HCT116 (cell line): ENCODE results near the gene SYF2. TPM values are rescaled to one million over a fixed set of nuclear protein-coding genes. Genes with fewer than 3 reads are reported as not detected.

Experiments
- ATAC-seq: fragments of 200-7000 bp; cut with Tn5 transposase; 2 replicates; pipeline ENCODE4 v1.9.1; 2020; ENCODE audit warnings: mild to moderate bottlenecking, moderate library complexity
- BruUV-seq: library from RNA; stranded (reverse); fragments of 400-500 nt; replicated peaks from 2 replicates; lab custom pipeline; 2021; lab: Mats Ljungman, UMichigan
- CTCF ChIA-PET: fragments of 300-600 bp; sonication (Branson Sonifier 250); formaldehyde crosslinking; loops from one replicate; lab custom pipeline; 2021; ENCODE audit warnings: antibody characterized with exemption; lab: Charles Lee
- POLR2A ChIA-PET: fragments of 300-600, 350-600 bp; sonication (Branson Sonifier 250); formaldehyde crosslinking; loops from one replicate; lab custom pipeline; 2021; ENCODE audit warnings: antibody characterized with exemption; lab: Charles Lee
- RAD21 ChIA-PET, 2 experiments: fragments of 300-600 bp; sonication (Branson Sonifier 250); formaldehyde crosslinking; loops; one replicate each; lab custom pipeline; 2023; ENCODE audit warnings: low total read pairs in 2 of 2; ENCODE audit not compliant: uncharacterized antibody in 2 of 2, unreplicated experiment in 2 of 2, low non-redundant PET in 1 of 2; lab: Charles Lee
- DNase-seq: peaks from one replicate; pipeline ENCODE4 v3.0.0-alpha.2; 2010; ENCODE audit warnings: low read depth, low spot score
- H2AFZ ChIP-seq: fragments of 200-600 bp; shearing (Covaris generic), sonication (generic); 2 replicates; pipeline ENCODE4 v1.6.1; 2017; ENCODE audit warnings: low read depth, mixed run types, mixed read lengths, antibody characterized with exemption, low read length; ENCODE audit not compliant: poor library complexity, severe bottlenecking
- H3K27ac ChIP-seq: 2 replicates; pipeline ENCODE4 v1.5.1; 2012; ENCODE audit warnings: low read depth, low read length
- H3K27me3 ChIP-seq: fragments of 200-600 bp; sonication (generic); 2 replicates; pipeline ENCODE4 v1.6.1; 2016; ENCODE audit warnings: mixed run types, low read length, mixed read lengths; ENCODE audit not compliant: insufficient read depth
- H3K36me3 ChIP-seq, 2 experiments: fragments of 200-500 bp in 1 of 2; fragments of 200-600 bp in 1 of 2; sonication (Bioruptor generic) in 1 of 2; sonication (generic) in 1 of 2; 2 replicates each; pipeline versions ENCODE4 v1.5.1 to v1.6.1; 2014 to 2016; ENCODE audit warnings: low read length in 2 of 2, inconsistent platforms in 1 of 2, mixed read lengths in 1 of 2, mixed run types in 1 of 2; ENCODE audit not compliant: insufficient read depth in 2 of 2, control insufficient read depth in 1 of 2
- H3K4me1 ChIP-seq, 2 experiments: fragments of 200-600 bp in 1 of 2; sonication (generic) in 1 of 2; 2 replicates each; pipeline versions ENCODE4 v1.5.1 to v1.6.1; 2012 to 2017; ENCODE audit warnings: low read length in 2 of 2, inconsistent platforms in 1 of 2, mild to moderate bottlenecking in 1 of 2, mixed read lengths in 1 of 2, mixed run types in 1 of 2, moderate library complexity in 1 of 2; ENCODE audit not compliant: insufficient read depth in 2 of 2, control insufficient read depth in 1 of 2
- H3K4me2 ChIP-seq: fragments of 200-600 bp; sonication (generic); 2 replicates; pipeline ENCODE4 v1.6.1; 2017; ENCODE audit warnings: mixed run types, low read length, mixed read lengths
- H3K4me3 ChIP-seq, 2 experiments: fragments of 200-600 bp in 1 of 2; sonication (generic) in 1 of 2; replicated peaks in 1 of 2; 2 replicates each; pipeline ENCODE4 v1.5.1; 2011 to 2016; ENCODE audit warnings: low read length in 2 of 2, control low read depth in 1 of 2, low read depth in 1 of 2, mild to moderate bottlenecking in 1 of 2, mixed read lengths in 1 of 2, mixed run types in 1 of 2
- H3K79me2 ChIP-seq: fragments of 200-600 bp; sonication (generic); 2 replicates; pipeline ENCODE4 v1.6.1; 2017; ENCODE audit warnings: mild to moderate bottlenecking, mixed run types, low read length, moderate library complexity, mixed read lengths; ENCODE audit not compliant: insufficient read depth
- H3K9ac ChIP-seq: fragments of 200-600 bp; sonication (generic); 2 replicates; pipeline ENCODE4 v1.6.1; 2016; ENCODE audit warnings: low read length, mixed read lengths
- H3K9me2 ChIP-seq: fragments of 200-600 bp; sonication (generic), shearing (Covaris generic); 2 replicates; pipeline ENCODE4 v1.6.1; 2017; ENCODE audit warnings: mixed run types, mild to moderate bottlenecking, moderate library complexity; ENCODE audit not compliant: insufficient read depth
- H3K9me3 ChIP-seq, 2 experiments: fragments of 200-500 bp in 1 of 2; fragments of 200-600 bp in 1 of 2; sonication (Bioruptor generic) in 1 of 2; sonication (generic) in 1 of 2; 2 replicates each; pipeline ENCODE4 v1.6.1; 2014 to 2017; ENCODE audit warnings: low read length in 2 of 2, mixed read lengths in 2 of 2, inconsistent platforms in 1 of 2, low read depth in 1 of 2, mild to moderate bottlenecking in 1 of 2, mixed run types in 1 of 2, moderate library complexity in 1 of 2; ENCODE audit not compliant: control insufficient read depth in 1 of 2, insufficient read depth in 1 of 2
- H4K20me1 ChIP-seq: fragments of 200-600 bp; sonication (generic), shearing (Covaris generic); 2 replicates; pipeline ENCODE4 v1.6.1; 2017; ENCODE audit warnings: mixed run types, mild to moderate bottlenecking, moderate library complexity; ENCODE audit not compliant: insufficient read depth
- CBX3 ChIP-seq: IDR thresholded peaks from 2 replicates; pipeline ENCODE4 v1.6.1; 2012; ENCODE audit warnings: low read depth
- CEBPB ChIP-seq: IDR thresholded peaks from 2 replicates; pipeline ENCODE4 v1.6.1; 2012; ENCODE audit warnings: low read depth
- EGR1 ChIP-seq: IDR thresholded peaks from 2 replicates; pipeline ENCODE4 v1.6.1; 2012; ENCODE audit warnings: low read depth
- ELF1 ChIP-seq: IDR thresholded peaks from 2 replicates; pipeline ENCODE4 v1.6.1; 2012; ENCODE audit warnings: low read depth, borderline replicate concordance
- EZH2 ChIP-seq: fragments of 200-600 bp; sonication (generic); IDR thresholded peaks from 2 replicates; pipeline ENCODE4 v1.6.1; 2017; ENCODE audit warnings: antibody characterized with exemption, mixed run types
- EZH2phosphoT487 ChIP-seq: fragments of 200-600 bp; IDR thresholded peaks from 2 replicates; pipeline ENCODE4 v1.6.1; 2018; ENCODE audit warnings: antibody characterized with exemption, borderline replicate concordance
- FOSL1 ChIP-seq: IDR thresholded peaks from 2 replicates; pipeline ENCODE4 v1.6.1; 2012; ENCODE audit warnings: low read depth
- JUND ChIP-seq: IDR thresholded peaks from 2 replicates; pipeline ENCODE4 v1.6.1; 2012
- POLR2AphosphoS5 ChIP-seq: IDR thresholded peaks from 2 replicates; pipeline ENCODE4 v1.6.1; 2011; ENCODE audit warnings: mild to moderate bottlenecking, low read depth, low read length, moderate library complexity
- RAD21 ChIP-seq: IDR thresholded peaks from 2 replicates; pipeline ENCODE4 v1.6.1; 2012; ENCODE audit warnings: low read depth, mild to moderate bottlenecking
- ZFX ChIP-seq: fragments of 450-650 bp; IDR thresholded peaks from 2 replicates; pipeline ENCODE4 v1.6.1; 2017
- intact Hi-C: fragments of 100-400 bp; cut with micrococcal nuclease; formaldehyde crosslinking; loops from 2 replicates; pipeline ENCODE4 v1.10.0; 2022
- total RNA-seq: library from RNA; stranded (reverse); gene quantifications from one replicate; pipeline ENCODE4 v1.2.1, GENCODE V29; 2021; ENCODE audit not compliant: unreplicated experiment
- TF ChIP-seq, protein P1 (sequence below): IDR thresholded peaks from 2 replicates; pipeline ENCODE4 v1.6.1; 2012; ENCODE audit warnings: low read depth
- TF ChIP-seq, protein P2 (sequence below), 3 experiments: fragments of 200-600 bp in 1 of 3; sonication (generic) in 1 of 3; IDR thresholded peaks in 2 of 3; conservative IDR thresholded peaks in 1 of 3; 2 replicates each; pipeline ENCODE4 v1.5.1; 2012 to 2017; ENCODE audit warnings: low read depth in 2 of 3, low read length in 2 of 3, antibody characterized with exemption in 1 of 3, borderline replicate concordance in 1 of 3, control low read depth in 1 of 3, mild to moderate bottlenecking in 1 of 3, mixed read lengths in 1 of 3, mixed run types in 1 of 3, moderate library complexity in 1 of 3; ENCODE audit not compliant: insufficient read depth in 1 of 3

SYF2 gene
- total RNA-seq, 1 experiment from 2014 or later, result 40.4 TPM

DNA sequence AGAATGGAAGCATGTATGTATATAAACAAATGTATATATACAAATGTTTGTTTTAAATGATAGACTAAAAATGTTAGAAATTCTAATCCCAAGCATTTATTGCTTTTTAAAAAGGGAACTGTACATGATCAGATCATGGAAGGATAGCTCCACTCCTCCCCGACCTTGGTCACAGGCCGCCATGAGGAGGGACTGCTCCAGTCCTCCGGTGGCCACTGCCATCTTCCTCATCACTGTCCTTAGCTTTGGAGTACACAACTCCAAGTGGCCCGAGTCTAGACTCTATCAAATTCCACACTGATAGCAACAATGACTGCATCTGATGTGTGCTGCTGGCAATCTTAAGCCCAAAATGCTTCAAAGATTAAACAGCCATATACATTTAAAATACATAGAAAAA, 9.7 kb downstream of the SYF2 start:
- H3K27ac ChIP-seq, result no peak overlapping the region
- no peaks in the 10 kb centered on the region for H3K9me3 ChIP-seq
- H3K9me2 ChIP-seq, result no peaks in the 10 kb centered on the region
- BruUV-seq, result TSS peak; percentile 22
- H3K36me3 ChIP-seq, result peaks cover 35 to 48% of the 10 kb centered on the region in 2 experiments; a peak in 3 of 4 replicates
- no peak overlapping the region for H2AFZ ChIP-seq
- no peaks in the 10 kb centered on the region for H3K27me3 ChIP-seq
- CTCF ChIA-PET, result no interaction called here
- H3K4me1 ChIP-seq, result peaks cover 0 to 23% of the 10 kb centered on the region in 2 experiments; a peak in 3 of 4 replicates
- H4K20me1 ChIP-seq, result no peaks in the 10 kb centered on the region
- POLR2A ChIA-PET, result interaction anchor here (0.8 kb wide), 1 partner anchor 9 kb away, joined by 3 read pairs; the partner anchor contains the start of gene SYF2
- no peak overlapping the region for H3K4me2 ChIP-seq
- no peak overlapping the region for H3K4me3 ChIP-seq
- intact Hi-C loops, result no loop called here
- TF ChIP-seq EGR1 (no peak), ELF1 (no peak), POLR2AphosphoS5 (no peak), CBX3 (no peak), EZH2phosphoT487 (no peak), RAD21 (no peak), JUND (no peak), FOSL1 (no peak), EZH2 (no peak), ZFX (no peak), CEBPB (no peak)
- TF ChIP-seq, protein P1, sequence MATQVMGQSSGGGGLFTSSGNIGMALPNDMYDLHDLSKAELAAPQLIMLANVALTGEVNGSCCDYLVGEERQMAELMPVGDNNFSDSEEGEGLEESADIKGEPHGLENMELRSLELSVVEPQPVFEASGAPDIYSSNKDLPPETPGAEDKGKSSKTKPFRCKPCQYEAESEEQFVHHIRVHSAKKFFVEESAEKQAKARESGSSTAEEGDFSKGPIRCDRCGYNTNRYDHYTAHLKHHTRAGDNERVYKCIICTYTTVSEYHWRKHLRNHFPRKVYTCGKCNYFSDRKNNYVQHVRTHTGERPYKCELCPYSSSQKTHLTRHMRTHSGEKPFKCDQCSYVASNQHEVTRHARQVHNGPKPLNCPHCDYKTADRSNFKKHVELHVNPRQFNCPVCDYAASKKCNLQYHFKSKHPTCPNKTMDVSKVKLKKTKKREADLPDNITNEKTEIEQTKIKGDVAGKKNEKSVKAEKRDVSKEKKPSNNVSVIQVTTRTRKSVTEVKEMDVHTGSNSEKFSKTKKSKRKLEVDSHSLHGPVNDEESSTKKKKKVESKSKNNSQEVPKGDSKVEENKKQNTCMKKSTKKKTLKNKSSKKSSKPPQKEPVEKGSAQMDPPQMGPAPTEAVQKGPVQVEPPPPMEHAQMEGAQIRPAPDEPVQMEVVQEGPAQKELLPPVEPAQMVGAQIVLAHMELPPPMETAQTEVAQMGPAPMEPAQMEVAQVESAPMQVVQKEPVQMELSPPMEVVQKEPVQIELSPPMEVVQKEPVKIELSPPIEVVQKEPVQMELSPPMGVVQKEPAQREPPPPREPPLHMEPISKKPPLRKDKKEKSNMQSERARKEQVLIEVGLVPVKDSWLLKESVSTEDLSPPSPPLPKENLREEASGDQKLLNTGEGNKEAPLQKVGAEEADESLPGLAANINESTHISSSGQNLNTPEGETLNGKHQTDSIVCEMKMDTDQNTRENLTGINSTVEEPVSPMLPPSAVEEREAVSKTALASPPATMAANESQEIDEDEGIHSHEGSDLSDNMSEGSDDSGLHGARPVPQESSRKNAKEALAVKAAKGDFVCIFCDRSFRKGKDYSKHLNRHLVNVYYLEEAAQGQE, result no peak
- TF ChIP-seq, protein P2, sequence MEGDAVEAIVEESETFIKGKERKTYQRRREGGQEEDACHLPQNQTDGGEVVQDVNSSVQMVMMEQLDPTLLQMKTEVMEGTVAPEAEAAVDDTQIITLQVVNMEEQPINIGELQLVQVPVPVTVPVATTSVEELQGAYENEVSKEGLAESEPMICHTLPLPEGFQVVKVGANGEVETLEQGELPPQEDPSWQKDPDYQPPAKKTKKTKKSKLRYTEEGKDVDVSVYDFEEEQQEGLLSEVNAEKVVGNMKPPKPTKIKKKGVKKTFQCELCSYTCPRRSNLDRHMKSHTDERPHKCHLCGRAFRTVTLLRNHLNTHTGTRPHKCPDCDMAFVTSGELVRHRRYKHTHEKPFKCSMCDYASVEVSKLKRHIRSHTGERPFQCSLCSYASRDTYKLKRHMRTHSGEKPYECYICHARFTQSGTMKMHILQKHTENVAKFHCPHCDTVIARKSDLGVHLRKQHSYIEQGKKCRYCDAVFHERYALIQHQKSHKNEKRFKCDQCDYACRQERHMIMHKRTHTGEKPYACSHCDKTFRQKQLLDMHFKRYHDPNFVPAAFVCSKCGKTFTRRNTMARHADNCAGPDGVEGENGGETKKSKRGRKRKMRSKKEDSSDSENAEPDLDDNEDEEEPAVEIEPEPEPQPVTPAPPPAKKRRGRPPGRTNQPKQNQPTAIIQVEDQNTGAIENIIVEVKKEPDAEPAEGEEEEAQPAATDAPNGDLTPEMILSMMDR (IDR thresholded peaks at IDR 0.05 in 2 of 3, conservative IDR thresholded peaks at IDR 0.05 in 1 of 3; ENCODE audit: borderline replicate concordance in 1 of 3, insufficient read depth in 1 of 3, low read depth in 2 of 3, low read length in 2 of 3), result no peak
- RAD21 ChIA-PET, result no interaction called here
- H3K79me2 ChIP-seq, result no peaks in the 10 kb centered on the region
- ATAC-seq (no peak), DNase-seq (no peak)
- H3K9ac ChIP-seq, result no peak overlapping the region
